Putamen (tissue), 1 donor: Measurements from ENCODE around the gene TNFRSF19.

Source experiments
- DNase-seq: peaks from one replicate; pipeline ENCODE4 v3.0.0-alpha.2; 2016; ENCODE audit warnings: low spot score

Gene TNFRSF19

DNA sequence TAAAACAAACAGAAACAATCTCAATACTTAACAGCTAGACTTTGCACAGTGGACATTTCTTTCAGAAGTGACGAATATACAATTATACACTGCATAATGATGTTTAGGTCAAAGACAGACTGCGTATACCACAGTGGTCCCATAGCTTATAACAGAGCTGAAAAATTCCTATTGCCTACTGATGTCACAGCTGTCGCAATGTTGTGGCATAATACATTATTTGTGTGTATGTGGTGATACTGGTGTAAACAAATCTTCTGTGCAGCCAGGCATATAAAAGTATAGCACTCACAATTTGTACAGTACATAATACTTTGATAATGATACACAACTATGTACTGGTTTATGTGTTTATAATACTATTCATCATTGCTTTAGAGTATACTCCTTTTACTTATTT, 116.7 kb downstream of the TNFRSF19 start:
- no peak for DNase-seq

GRCh38 chr13:23687614-23688013, 117.4 kb downstream of the TNFRSF19 start:
- DNase-seq, result no peak

GRCh38 chr13:23688336-23688735, 118.1 kb downstream of the TNFRSF19 start:
- no peak for DNase-seq

DNA sequence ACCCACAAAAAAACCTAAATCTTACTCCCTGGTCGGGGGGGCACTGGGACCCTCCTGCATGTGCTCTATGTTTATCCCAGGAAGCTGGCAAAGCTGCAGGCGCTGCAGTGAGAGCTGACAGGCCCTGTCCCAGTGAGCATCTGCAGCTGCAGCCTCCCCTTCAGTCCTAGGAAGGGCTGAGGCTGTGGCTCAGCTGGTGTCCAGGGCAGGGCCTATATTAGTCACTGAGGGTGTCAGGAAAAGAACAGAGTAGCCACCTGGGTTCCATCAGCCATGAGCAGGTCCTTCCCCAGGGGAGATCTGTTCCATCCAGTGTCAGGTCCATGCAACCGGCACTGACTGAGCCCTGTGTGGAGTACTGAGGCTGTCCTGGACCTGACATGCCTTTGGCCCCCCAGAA, 120.5 kb downstream of the TNFRSF19 start:
- no peak for DNase-seq

- DNase-seq, result no peak
These were observed 122.6 kb downstream of the TNFRSF19 start for GRCh38 chr13:23692816-23693215.

GRCh38 chr13:23695196-23695595, 125.0 kb downstream of the TNFRSF19 start:
- DNase-seq, result no peak

DNA sequence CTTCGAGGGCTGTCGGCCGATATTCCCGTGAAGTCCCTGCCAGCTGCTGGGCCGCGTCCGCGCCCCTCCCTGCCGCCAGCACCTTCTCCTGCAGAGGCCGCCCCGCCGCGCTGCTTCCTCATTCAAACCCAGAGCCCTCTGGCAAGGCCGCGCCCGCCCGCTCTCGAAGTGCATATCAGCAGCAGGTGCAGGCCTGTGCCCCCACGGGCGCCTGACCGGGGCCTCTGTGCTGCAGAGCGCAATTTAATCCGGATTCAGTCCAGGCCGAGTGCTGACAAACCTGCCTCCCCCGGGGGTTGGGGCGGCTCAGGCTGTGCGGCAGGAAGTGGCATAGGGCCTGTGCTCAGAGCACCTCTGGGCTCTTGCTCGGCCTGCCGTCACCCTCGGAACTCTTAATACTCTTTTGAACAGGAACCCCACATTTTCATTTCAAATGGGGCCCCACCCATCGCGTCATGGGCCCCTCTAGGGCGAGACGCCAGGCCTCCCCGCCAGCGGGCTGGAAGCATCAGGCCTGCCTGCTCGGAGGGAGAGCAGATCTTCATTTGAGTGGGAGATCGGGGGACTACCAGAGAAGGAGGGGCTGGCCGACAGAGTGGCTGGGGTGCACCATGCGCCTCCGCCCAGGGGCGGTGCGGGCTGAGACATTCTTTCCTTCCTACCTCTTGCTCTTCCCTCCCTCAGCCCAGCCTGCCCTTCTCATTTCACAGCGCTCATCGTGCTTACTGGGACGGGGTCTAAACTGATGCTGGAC, 125.7 kb downstream of the TNFRSF19 start:
- no peak for DNase-seq

DNA sequence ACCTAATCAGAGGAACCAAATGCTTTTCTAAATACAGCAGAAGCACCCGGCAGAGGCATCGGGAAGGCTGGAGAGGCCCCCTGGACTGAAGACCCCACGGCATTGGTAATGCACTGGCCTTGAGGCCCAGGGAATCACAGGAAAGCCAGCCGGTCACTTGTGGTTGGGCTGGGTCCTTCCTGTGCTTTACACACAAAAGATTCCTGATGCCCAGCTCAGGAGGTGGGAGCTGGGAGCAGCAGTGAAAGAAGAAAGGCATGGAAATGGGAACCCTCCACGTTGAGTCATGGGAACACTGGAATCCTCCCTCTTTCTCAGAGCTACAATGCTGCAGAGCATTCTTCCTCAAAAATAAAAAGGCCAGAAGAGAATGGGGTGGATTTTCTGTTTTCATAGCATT, 126.4 kb downstream of the TNFRSF19 start:
- DNase-seq, result no peak

DNA sequence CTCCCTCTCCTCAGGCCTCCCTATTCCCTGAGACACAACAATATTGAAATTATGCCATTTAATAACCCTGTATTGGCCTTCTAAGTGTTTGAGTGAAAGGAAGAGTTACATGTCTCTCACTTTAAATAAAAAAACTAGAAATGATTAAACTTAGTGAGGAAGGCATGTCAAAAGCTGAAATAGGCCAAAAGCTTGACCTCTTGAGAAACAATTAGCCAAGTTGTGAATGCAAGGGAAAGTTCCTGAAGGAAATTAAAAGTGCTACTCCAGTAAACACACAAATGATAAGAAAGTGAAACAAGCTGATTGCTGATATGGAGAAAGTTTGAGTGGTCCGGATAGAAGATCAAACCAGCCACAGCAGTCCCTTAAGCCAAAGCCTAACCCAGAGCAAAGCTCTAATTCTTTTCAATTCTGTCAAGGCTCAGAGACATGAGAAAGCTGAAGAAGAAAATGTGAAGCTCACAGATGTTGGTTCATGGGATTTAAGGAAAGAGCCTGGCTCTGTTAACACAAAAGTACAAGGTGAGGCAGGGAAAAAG, 127.6 kb downstream of the TNFRSF19 start:
- no peak for DNase-seq

GRCh38 chr13:23699271-23699670, 129.1 kb downstream of the TNFRSF19 start:
- no peak for DNase-seq

DNA sequence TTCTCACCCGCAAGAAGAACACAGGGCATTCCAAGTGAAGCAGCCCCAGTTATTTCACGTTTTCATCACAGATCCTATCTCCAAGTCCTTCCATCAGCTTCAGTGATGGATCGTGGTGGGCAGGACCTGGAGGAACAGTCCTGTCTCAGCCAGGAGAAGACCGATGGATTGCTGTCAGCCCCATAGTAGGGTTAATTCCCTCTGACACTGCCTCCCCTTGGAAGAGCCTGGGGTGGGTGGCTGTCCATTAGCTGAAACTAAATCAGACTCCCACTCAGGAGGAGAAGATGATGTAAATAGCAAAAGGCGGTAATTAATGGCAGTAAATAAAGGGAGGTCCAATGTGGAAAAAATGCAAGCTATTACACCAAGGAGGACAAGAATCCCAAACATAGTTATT, 131.0 kb downstream of the TNFRSF19 start:
- DNase-seq, result no peak

- DNase-seq, result no peak
These were observed 131.4 kb downstream of the TNFRSF19 start for GRCh38 chr13:23701636-23702035.

DNA sequence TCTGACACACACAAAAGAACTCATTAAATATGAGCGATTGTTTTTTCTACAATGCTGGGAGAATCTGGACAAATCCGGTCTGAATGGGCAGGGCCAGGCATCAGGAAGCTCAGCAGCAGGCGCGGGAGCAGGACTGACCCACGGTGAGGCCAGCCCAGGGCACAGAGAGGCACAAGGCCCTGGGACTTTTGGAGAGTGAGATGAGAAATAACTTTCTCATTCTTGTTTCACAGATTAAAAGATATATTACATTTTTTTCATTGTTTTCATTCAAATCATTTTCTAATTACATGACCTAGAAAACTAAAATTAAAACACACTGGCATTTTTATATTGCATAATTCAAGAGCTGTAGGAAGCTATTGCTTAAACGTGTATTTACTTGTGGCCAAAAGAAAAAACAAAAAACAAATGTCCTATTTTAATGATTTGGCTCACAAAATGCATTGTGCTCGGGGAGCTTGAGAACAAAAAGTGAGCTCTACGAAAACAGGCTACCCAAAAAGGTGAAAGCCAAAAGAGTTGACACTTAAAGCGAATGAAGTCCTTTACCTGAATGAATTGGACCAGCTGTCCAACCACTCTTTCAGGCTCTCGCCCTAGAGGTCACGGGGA, 133.1 kb downstream of the TNFRSF19 start:
- DNase-seq, result no peak

DNA sequence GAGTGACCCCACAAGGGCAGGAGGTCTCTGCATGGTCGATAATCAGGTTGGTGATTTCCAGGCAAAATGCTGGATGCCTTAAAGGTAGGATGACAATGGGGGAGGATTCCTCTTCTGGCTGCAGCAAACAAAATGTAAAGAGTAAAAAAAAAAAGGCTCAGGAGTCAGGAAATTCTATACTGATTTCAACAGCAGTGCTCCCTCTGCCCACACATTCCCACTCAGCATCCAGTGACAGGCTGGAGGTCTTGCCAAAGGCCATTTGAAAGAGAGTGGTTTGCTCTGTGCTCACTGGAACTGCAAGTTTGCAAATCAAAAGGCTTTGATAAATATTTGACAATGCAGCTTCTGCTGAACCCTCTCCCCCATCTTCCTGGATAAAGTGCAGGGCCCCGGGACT, 135.4 kb downstream of the TNFRSF19 start:
- DNase-seq, result no peak

- DNase-seq, result no peak
These were observed 137.5 kb downstream of the TNFRSF19 start for GRCh38 chr13:23707674-23708073.

DNA sequence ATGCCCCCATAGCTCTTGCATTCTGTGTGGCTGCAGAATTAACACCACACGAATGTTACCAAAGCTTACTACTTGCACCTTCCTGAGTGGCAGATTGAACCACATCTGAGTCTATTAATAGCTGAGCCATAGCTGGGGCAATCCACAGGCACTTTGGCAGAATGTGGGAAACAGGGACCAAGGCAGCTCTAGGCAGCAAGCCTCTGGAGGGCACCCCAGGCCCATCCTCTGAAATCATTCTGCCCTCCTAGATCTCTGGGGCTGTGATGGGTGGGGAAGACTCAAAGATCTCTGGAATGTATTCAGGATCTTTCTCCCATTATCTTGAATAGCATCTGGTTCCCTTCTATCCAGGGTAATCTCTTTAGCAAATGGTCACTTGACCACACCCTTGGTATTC, 139.3 kb downstream of the TNFRSF19 start:
- no peak for DNase-seq

GRCh38 chr13:23710366-23710765, 140.2 kb downstream of the TNFRSF19 start:
- no peak for DNase-seq

DNA sequence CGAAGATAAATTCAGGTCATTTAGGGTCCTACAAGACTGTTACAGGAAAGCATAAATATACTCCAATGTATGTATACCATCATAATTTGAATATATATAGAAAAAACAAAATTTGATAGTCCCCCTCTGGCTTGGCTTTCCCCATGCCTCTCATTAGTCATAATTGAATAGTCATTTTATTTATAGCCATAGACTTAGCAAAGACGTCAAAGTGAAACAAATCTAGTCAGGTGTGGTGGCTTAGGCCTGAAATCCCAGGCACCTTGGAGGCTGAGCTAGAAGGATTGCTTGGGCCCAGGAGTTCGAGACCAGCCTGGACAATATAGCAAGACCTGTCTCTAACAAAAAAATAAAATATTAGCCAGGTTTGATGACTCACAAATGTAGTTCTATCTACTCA, 141.1 kb downstream of the TNFRSF19 start:
- no peak for DNase-seq

GRCh38 chr13:23714672-23715071, 144.5 kb downstream of the TNFRSF19 start:
- DNase-seq, result no peak

- DNase-seq, result no peak
These were observed 145.0 kb downstream of the TNFRSF19 start for GRCh38 chr13:23715092-23715761.

GRCh38 chr13:23715762-23716235, 145.6 kb downstream of the TNFRSF19 start:
- DNase-seq, result no peak

GRCh38 chr13:23716401-23716800, 146.2 kb downstream of the TNFRSF19 start:
- no peak for DNase-seq

DNA sequence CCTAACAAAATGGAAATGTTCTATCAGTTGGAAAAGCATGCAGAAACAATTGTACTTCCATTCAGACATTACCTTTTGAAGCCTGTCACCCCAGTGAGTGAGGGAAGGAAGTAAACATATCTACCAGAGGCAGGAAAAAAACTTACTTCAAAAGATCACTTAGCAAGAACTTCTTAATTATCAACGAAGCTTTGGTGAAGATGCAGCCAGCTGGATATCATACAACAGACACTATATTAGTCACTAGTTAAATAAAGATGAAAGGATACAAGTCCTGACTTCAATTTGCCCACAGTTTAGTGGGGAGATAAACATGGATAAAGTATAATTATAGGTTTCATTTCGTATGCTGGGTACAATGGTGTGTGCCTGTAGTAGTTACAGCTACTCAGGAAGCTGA, 148.8 kb downstream of the TNFRSF19 start:
- DNase-seq, result no peak
